Keratinocyte (primary cell): Measurements from ENCODE around the gene MGLL. TPM values are rescaled to one million over a fixed set of nuclear protein-coding genes. Genes with fewer than 3 reads are reported as not detected.

Experiments used
- DNase-seq: peaks from one replicate; pipeline ENCODE4 v3.0.0-alpha.2; 2011; ENCODE audit warnings: low read depth, missing footprints, low spot score
- FAIRE-seq: peaks from 2 replicates; lab custom pipeline; 2011; peaks lifted over from hg19 to GRCh38; lab: Jason Lieb, UNC
- H2AFZ ChIP-seq: 2 replicates; pipeline ENCODE4 v1.6.0; 2012; ENCODE audit warnings: low read length, control low read depth, inconsistent platforms; ENCODE audit not compliant: control insufficient read depth
- H3K27ac ChIP-seq: 2 replicates; pipeline ENCODE4 v1.5.1; 2011; ENCODE audit warnings: low read length; ENCODE audit not compliant: control insufficient read depth, insufficient read depth
- H3K27me3 ChIP-seq: 3 replicates; pipeline ENCODE4 v1.6.0; 2011; ENCODE audit warnings: low read length; ENCODE audit not compliant: control insufficient read depth, insufficient read depth; ENCODE audit errors: extremely low read depth
- H3K36me3 ChIP-seq, 2 experiments: 2 replicates in 1 of 2; 3 replicates in 1 of 2; pipeline ENCODE4 v1.5.1; 2011; ENCODE audit warnings: low read length in 2 of 2, mild to moderate bottlenecking in 1 of 2; ENCODE audit not compliant: control insufficient read depth in 2 of 2, insufficient read depth in 2 of 2; ENCODE audit errors: extremely low read depth in 1 of 2
- H3K4me1 ChIP-seq: 3 replicates; pipeline ENCODE4 v1.5.1; 2011; ENCODE audit warnings: low read length; ENCODE audit not compliant: control insufficient read depth, insufficient read depth; ENCODE audit errors: extremely low read depth
- H3K4me2 ChIP-seq: 3 replicates; pipeline ENCODE4 v1.6.0; 2011; ENCODE audit warnings: low read depth, low read length; ENCODE audit not compliant: control insufficient read depth, insufficient read depth; ENCODE audit errors: extremely low read depth
- H3K4me3 ChIP-seq, 3 experiments: fragments of 200-600 bp in 1 of 3; sonication (generic) in 1 of 3; 2 replicates in 2 of 3; 3 replicates in 1 of 3; pipeline ENCODE4 v1.5.1; 2011 to 2016; ENCODE audit warnings: low read length in 3 of 3, mild to moderate bottlenecking in 3 of 3, control low read depth in 2 of 3, inconsistent platforms in 1 of 3, low read depth in 1 of 3, mixed read lengths in 1 of 3, mixed run types in 1 of 3, moderate library complexity in 1 of 3; ENCODE audit not compliant: control insufficient read depth in 2 of 3, insufficient read depth in 2 of 3; ENCODE audit errors: extremely low read depth in 1 of 3
- H3K79me2 ChIP-seq: 2 replicates; pipeline ENCODE4 v1.6.0; 2012; ENCODE audit warnings: low read length; ENCODE audit not compliant: control insufficient read depth, insufficient read depth
- H3K9ac ChIP-seq: 3 replicates; pipeline ENCODE4 v1.6.0; 2011; ENCODE audit warnings: low read length; ENCODE audit not compliant: control insufficient read depth, insufficient read depth; ENCODE audit errors: extremely low read depth
- H3K9me1 ChIP-seq: 3 replicates; pipeline ENCODE4 v1.6.0; 2011; ENCODE audit warnings: low read length; ENCODE audit not compliant: control insufficient read depth, insufficient read depth; ENCODE audit errors: extremely low read depth
- H3K9me3 ChIP-seq: 2 replicates; pipeline ENCODE4 v1.5.1; 2012; ENCODE audit warnings: low read depth, low read length; ENCODE audit not compliant: control insufficient read depth
- H4K20me1 ChIP-seq: 3 replicates; pipeline ENCODE4 v1.6.0; 2011; ENCODE audit warnings: low read length; ENCODE audit not compliant: control insufficient read depth, insufficient read depth; ENCODE audit errors: extremely low read depth
- CTCF ChIP-seq, 3 experiments: IDR thresholded peaks in 1 of 3; conservative IDR thresholded peaks in 1 of 3; optimal IDR thresholded peaks in 1 of 3; 2 replicates in 2 of 3; 3 replicates in 1 of 3; pipeline versions ENCODE3 to v1.5.1; 2011; ENCODE audit warnings: low read length in 3 of 3, mild to moderate bottlenecking in 3 of 3, moderate library complexity in 2 of 3, control low read depth in 1 of 3, inconsistent platforms in 1 of 3; ENCODE audit not compliant: insufficient read depth in 2 of 3; ENCODE audit errors: extremely low read depth in 1 of 3
- EZH2 ChIP-seq: IDR thresholded peaks from one replicate; pipeline ENCODE4 v1.6.1; 2012; ENCODE audit warnings: inconsistent platforms, mild to moderate bottlenecking, low read length, moderate library complexity
- dilution Hi-C: fragments of 300-500 bp; cut with MboI; formaldehyde crosslinking; loops from one replicate; pipeline ENCODE4 v1.7.0; 2020; ENCODE audit warnings: low sequenced_read_pairs; ENCODE audit not compliant: extremely low pct_ligation_motif_present
- polyA plus RNA-seq, 5 experiments: library from polyadenylated mRNA; depleted of rRNA in 3 of 5; stranded (reverse) in 3 of 5; stranded (forward) in 1 of 5; unstranded in 1 of 5; fragments of >200 nt; gene quantifications; 1 replicate in 1 of 5; 2 replicates in 3 of 5; 3 replicates in 1 of 5; pipeline versions ENCODE4 v1.2.1 to v1.2.3, GENCODE V29; 2011 to 2012; ENCODE audit warnings: missing spikeins in 2 of 5, low read depth in 1 of 5, low replicate concordance in 1 of 5

MGLL gene
- polyA plus RNA-seq, 1 donor (not counting 4 experiments of a cell fraction or from before 2014, with no cell fraction given) = 17.8 TPM

- no peak overlapping the region for H2AFZ ChIP-seq
- H3K4me2 ChIP-seq = no peak overlapping the region
- H3K9ac ChIP-seq = no peak overlapping the region
- FAIRE-seq (no peak), DNase-seq (no peak)
- H3K27me3 ChIP-seq = peaks cover 4% of the 10 kb centered on the region
- H3K9me3 ChIP-seq = peaks cover 2% of the 10 kb centered on the region
- H3K27ac ChIP-seq = no peak overlapping the region
- no peaks in the 10 kb centered on the region for H4K20me1 ChIP-seq
- no peaks in the 10 kb centered on the region for H3K9me1 ChIP-seq
- no peak for TF ChIP-seq EZH2
- TF ChIP-seq CTCF (optimal IDR thresholded peaks at IDR 0.05 in 1 of 3, IDR thresholded peaks at IDR 0.05 in 1 of 3, conservative IDR thresholded peaks at IDR 0.05 in 1 of 3; ENCODE audit: extremely low read depth in 1 of 3, insufficient read depth in 2 of 3, low read length in 3 of 3) = no peak
- no peaks in the 10 kb centered on the region for H3K36me3 ChIP-seq
- H3K4me3 ChIP-seq = no peak overlapping the region
- no peaks in the 10 kb centered on the region for H3K79me2 ChIP-seq
- H3K4me1 ChIP-seq = no peaks in the 10 kb centered on the region
- dilution Hi-C loops = no loop called here
Observed at GRCh38 chr3:127839099-127839498, 16.8 kb upstream of the MGLL start.

GRCh38 chr3:127835993-127836882 is 13.9 kb upstream of the MGLL start:
- FAIRE-seq (no peak), DNase-seq (no peak)
- Histone ChIP-seq H4K20me1 (no peaks in the 10 kb centered on the region), H2AFZ (no peak overlapping the region), H3K9ac (no peak overlapping the region), H3K27ac (no peak overlapping the region), H3K9me3 (peaks cover 2% of the 10 kb centered on the region), H3K4me1 (peaks cover 5% of the 10 kb centered on the region), H3K27me3 (peaks cover 4% of the 10 kb centered on the region), H3K79me2 (no peaks in the 10 kb centered on the region), H3K9me1 (no peaks in the 10 kb centered on the region), H3K4me2 (no peak overlapping the region), H3K36me3 (no peaks in the 10 kb centered on the region), H3K4me3 (no peak overlapping the region)
- TF ChIP-seq CTCF (optimal IDR thresholded peaks at IDR 0.05 in 1 of 3, IDR thresholded peaks at IDR 0.05 in 1 of 3, conservative IDR thresholded peaks at IDR 0.05 in 1 of 3; ENCODE audit: extremely low read depth in 1 of 3, insufficient read depth in 2 of 3, low read length in 3 of 3) (no peak), EZH2 (no peak)
- dilution Hi-C loops = no loop called here
